SK-N-SH (cell line): Measurements from ENCODE around the gene FRYL. TPM values are rescaled to one million over a fixed set of nuclear protein-coding genes. Genes with fewer than 3 reads are reported as not detected.
"Not testable (repeated sequence)": the region's sequence is repeated elsewhere in the genome, so short reads cannot be mapped to it uniquely, and the experiment has no call there.

Source experiments
- CTCF ChIA-PET: fragments of 300-600, 350-600 bp; formaldehyde crosslinking; extraction: SDS; loops from one replicate; lab custom pipeline; 2021; lab: Yijun Ruan, JAX
- POLR2A ChIA-PET: fragments of 350-600 bp; sonication (Branson Sonifier 250); formaldehyde crosslinking; extraction: SDS; loops from one replicate; lab custom pipeline; 2020; ENCODE audit warnings: antibody characterized with exemption, inconsistent platforms; lab: Yijun Ruan, JAX
- DNase-seq: peaks from one replicate; pipeline ENCODE4 v3.0.0; 2012
- H2AFZ ChIP-seq: fragments of 200-600 bp; sonication (generic); 2 replicates; pipeline ENCODE4 v1.8.1; 2016; ENCODE audit warnings: antibody characterized with exemption, mild to moderate bottlenecking, low read depth
- H3F3A ChIP-seq: fragments of 200-600 bp; sonication (generic); replicated peaks from 2 replicates; pipeline ENCODE3; 2016; ENCODE audit warnings: antibody characterized with exemption, mild to moderate bottlenecking; ENCODE audit not compliant: insufficient read depth
- H3K27ac ChIP-seq, 2 experiments: fragments of 200-500 bp in 1 of 2; fragments of 200-600 bp in 1 of 2; sonication (Bioruptor generic) in 1 of 2; sonication (generic), shearing (Covaris generic) in 1 of 2; 2 replicates each; pipeline versions ENCODE4 v1.5.1 to v1.6.1; 2014 to 2016; ENCODE audit warnings: low read depth in 2 of 2, inconsistent platforms in 1 of 2, low read length in 1 of 2, mild to moderate bottlenecking in 1 of 2, mixed read lengths in 1 of 2
- H3K27me3 ChIP-seq: fragments of 200-600 bp; sonication (generic), shearing (Covaris generic); 2 replicates; pipeline ENCODE4 v1.6.1; 2016; ENCODE audit warnings: mixed run types; ENCODE audit not compliant: insufficient read depth
- H3K36me3 ChIP-seq, 2 experiments: fragments of 200-500 bp in 1 of 2; fragments of 200-600 bp in 1 of 2; sonication (Bioruptor generic) in 1 of 2; sonication (generic) in 1 of 2; replicated peaks in 1 of 2; 2 replicates each; pipeline versions ENCODE3 to v1.5.1; 2014 to 2016; ENCODE audit warnings: low read length in 1 of 2, mild to moderate bottlenecking in 1 of 2; ENCODE audit not compliant: insufficient read depth in 2 of 2, control insufficient read depth in 1 of 2
- H3K4me1 ChIP-seq, 2 experiments: fragments of 200-500 bp in 1 of 2; fragments of 200-600 bp in 1 of 2; sonication (Bioruptor generic) in 1 of 2; sonication (generic), shearing (Covaris generic) in 1 of 2; 2 replicates each; pipeline versions ENCODE4 v1.5.1 to v1.6.1; 2014 to 2016; ENCODE audit warnings: low read depth in 1 of 2, low read length in 1 of 2, mixed run types in 1 of 2; ENCODE audit not compliant: insufficient read depth in 2 of 2, control insufficient read depth in 1 of 2
- H3K4me2 ChIP-seq: fragments of 200-600 bp; sonication (generic), shearing (Covaris generic); 2 replicates; pipeline ENCODE4 v1.6.1; 2017; ENCODE audit warnings: mixed run types
- H3K4me3 ChIP-seq, 2 experiments: fragments of 200-500 bp in 1 of 2; fragments of 200-600 bp in 1 of 2; sonication (Bioruptor generic) in 1 of 2; sonication (generic), shearing (Covaris generic) in 1 of 2; 2 replicates each; pipeline versions ENCODE4 v1.5.1 to v1.8.1; 2014 to 2016; ENCODE audit warnings: low read depth in 2 of 2, inconsistent platforms in 1 of 2, low read length in 1 of 2, mild to moderate bottlenecking in 1 of 2, mixed read lengths in 1 of 2, moderate library complexity in 1 of 2
- H3K79me2 ChIP-seq: fragments of 200-600 bp; sonication (generic); 2 replicates; pipeline ENCODE4 v1.8.1; 2017; ENCODE audit warnings: mild to moderate bottlenecking; ENCODE audit not compliant: insufficient read depth
- H3K9ac ChIP-seq: fragments of 200-600 bp; sonication (generic); 2 replicates; pipeline ENCODE4 v1.6.1; 2017; ENCODE audit warnings: mixed run types
- H3K9me2 ChIP-seq: fragments of 200-600 bp; sonication (generic); 2 replicates; pipeline ENCODE4 v1.6.1; 2017; ENCODE audit warnings: mixed run types
- H3K9me3 ChIP-seq: fragments of 200-600 bp; sonication (generic); 2 replicates; pipeline ENCODE4 v1.6.1; 2017; ENCODE audit warnings: mixed run types, mild to moderate bottlenecking, moderate library complexity
- H4K20me1 ChIP-seq: fragments of 200-600 bp; sonication (generic); 2 replicates; pipeline ENCODE4 v1.6.1; 2017; ENCODE audit warnings: mild to moderate bottlenecking, mixed run types; ENCODE audit not compliant: insufficient read depth
- EP300 ChIP-seq, 2 experiments: IDR thresholded peaks; 2 replicates each; pipeline versions ENCODE4 v1.4.0 to v1.6.1; 2012; ENCODE audit warnings: borderline replicate concordance in 1 of 2, low read depth in 1 of 2, low read length in 1 of 2
- EZH2phosphoT487 ChIP-seq: fragments of 200-600 bp; sonication (generic); IDR thresholded peaks from 2 replicates; pipeline ENCODE4 v1.6.1; 2017; ENCODE audit warnings: low read depth, mixed run types, mild to moderate bottlenecking, antibody characterized with exemption, moderate library complexity, borderline replicate concordance
- FOXM1 ChIP-seq: IDR thresholded peaks from 2 replicates; pipeline ENCODE4 v1.4.0; 2012; ENCODE audit warnings: low read depth, mild to moderate bottlenecking
- MXI1 ChIP-seq: IDR thresholded peaks from 2 replicates; pipeline ENCODE4 v1.6.1; 2012; ENCODE audit warnings: mild to moderate bottlenecking, low read depth, low read length, improper control_type of control experiment
- NFIC ChIP-seq: IDR thresholded peaks from 2 replicates; pipeline ENCODE4 v1.4.0; 2012; ENCODE audit warnings: borderline replicate concordance
- NRF1 ChIP-seq: IDR thresholded peaks from 2 replicates; pipeline ENCODE4 v1.6.1; 2012; ENCODE audit warnings: low read depth, mild to moderate bottlenecking, low read length
- RCOR1 ChIP-seq: fragments of 150-350 bp; IDR thresholded peaks from 2 replicates; pipeline ENCODE4 v1.6.1; 2017; ENCODE audit warnings: antibody characterized with exemption, low read length
- SIN3A ChIP-seq: IDR thresholded peaks from 2 replicates; pipeline ENCODE4 v1.6.1; 2012; ENCODE audit warnings: low read depth, mild to moderate bottlenecking, low read length, moderate library complexity, borderline replicate concordance
- WGBS: methylation state at CpG from one replicate; pipeline ENCODE4 v1.1.6; 2017; ENCODE audit warnings: low lambda C conversion rate; 5-methylcytosine and 5-hydroxymethylcytosine counted together
- polyA plus RNA-seq, 3 experiments: library from polyadenylated mRNA; depleted of rRNA; stranded (reverse); fragments of >200 nt; gene quantifications; 2 replicates each; pipeline ENCODE4 v1.2.3, GENCODE V29; 2012
- TF ChIP-seq, protein P1 (sequence below): IDR thresholded peaks from 2 replicates; pipeline ENCODE4 v1.4.0; 2012; ENCODE audit warnings: low read depth, borderline replicate concordance
- TF ChIP-seq, protein P2 (sequence below): IDR thresholded peaks from 2 replicates; pipeline ENCODE4 v1.4.0; 2012; ENCODE audit warnings: low read depth
- TF ChIP-seq, protein P3 (sequence below): fragments of 150-350 bp; IDR thresholded peaks from 2 replicates; pipeline ENCODE4 v1.6.1; 2017; ENCODE audit warnings: antibody characterized with exemption, low read length, low read depth, borderline replicate concordance

Gene FRYL
- polyA plus RNA-seq, 1 of the 3 experiments (the other 2 are of a cell fraction), result 8.2 TPM

DNA sequence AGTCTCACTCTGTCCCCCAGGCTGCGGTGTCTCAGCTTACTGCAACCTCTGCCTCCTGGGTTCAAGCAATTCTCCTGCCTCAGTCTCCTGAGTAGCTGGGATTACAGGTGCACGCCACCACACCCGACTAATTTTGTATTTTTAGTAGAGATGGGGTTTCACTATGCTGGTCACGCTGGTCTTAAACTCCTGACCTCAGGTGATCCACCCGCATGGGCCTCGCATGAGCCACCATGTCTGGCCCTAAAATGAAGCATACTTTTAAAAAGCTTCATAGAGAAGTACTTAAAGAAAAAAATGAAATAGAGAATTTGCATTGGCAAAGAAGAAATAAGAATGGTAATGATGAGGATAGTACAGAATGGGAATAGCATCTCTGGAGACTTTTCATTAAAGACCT is 82.6 kb downstream of the FRYL start:
- Histone ChIP-seq H3K4me1 (peaks cover 0 to 29% of the 10 kb centered on the region in 2 experiments; a peak in 3 of 4 replicates), H3K79me2 (peaks cover 86% of the 10 kb centered on the region), H3F3A (peaks cover 25% of the 10 kb centered on the region), H3K27ac (peak overlapping the region in 1 of 2 experiments; percentile 96; a peak in 2 of 4 replicates)
- H3K36me3 ChIP-seq, POLR2A ChIA-PET, H2AFZ ChIP-seq, H3K9me3 ChIP-seq, H3K9ac ChIP-seq, H3K27me3 ChIP-seq, H3K9me2 ChIP-seq, DNase-seq, H3K4me3 ChIP-seq, H3K4me2 ChIP-seq, H4K20me1 ChIP-seq: not testable (repeated sequence)
- CTCF ChIA-PET, result interaction anchor here (1.1 kb wide), 1 partner anchor 10 kb away, joined by 4 read pairs; no protein-coding TSS in a partner anchor
- WGBS, result 98% methylated on average over 6 of the region's 6 CpGs

GRCh38 chr4:48694824-48695223 is 85.3 kb downstream of the FRYL start:
- Histone ChIP-seq H3K79me2 (peaks cover 94% of the 10 kb centered on the region), H3K9me3 (no peaks in the 10 kb centered on the region), H3K4me3 (no peak overlapping the region), H4K20me1 (no peaks in the 10 kb centered on the region), H3K36me3 (no peaks in the 10 kb centered on the region), H3K9me2 (no peaks in the 10 kb centered on the region), H3K27me3 (no peaks in the 10 kb centered on the region), H3K4me1 (peaks cover 0 to 19% of the 10 kb centered on the region in 2 experiments; a peak in 3 of 4 replicates), H2AFZ (no peak overlapping the region), H3K9ac (no peak overlapping the region), H3K4me2 (no peak overlapping the region), H3F3A (peaks cover 17% of the 10 kb centered on the region), H3K27ac (no peak overlapping the region)
- ChIA-PET POLR2A (no interaction called here), CTCF (interaction anchor here (1.0 kb wide), 1 partner anchor 9 kb away, joined by 3 read pairs; no protein-coding TSS in a partner anchor)
- WGBS, result 70% methylated on average over 2 of the region's 2 CpGs
- TF ChIP-seq, protein P1, sequence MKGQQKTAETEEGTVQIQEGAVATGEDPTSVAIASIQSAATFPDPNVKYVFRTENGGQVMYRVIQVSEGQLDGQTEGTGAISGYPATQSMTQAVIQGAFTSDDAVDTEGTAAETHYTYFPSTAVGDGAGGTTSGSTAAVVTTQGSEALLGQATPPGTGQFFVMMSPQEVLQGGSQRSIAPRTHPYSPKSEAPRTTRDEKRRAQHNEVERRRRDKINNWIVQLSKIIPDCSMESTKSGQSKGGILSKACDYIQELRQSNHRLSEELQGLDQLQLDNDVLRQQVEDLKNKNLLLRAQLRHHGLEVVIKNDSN, result no peak
- TF ChIP-seq, protein P2, sequence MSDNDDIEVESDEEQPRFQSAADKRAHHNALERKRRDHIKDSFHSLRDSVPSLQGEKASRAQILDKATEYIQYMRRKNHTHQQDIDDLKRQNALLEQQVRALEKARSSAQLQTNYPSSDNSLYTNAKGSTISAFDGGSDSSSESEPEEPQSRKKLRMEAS, result no peak
- TF ChIP-seq, protein P3, sequence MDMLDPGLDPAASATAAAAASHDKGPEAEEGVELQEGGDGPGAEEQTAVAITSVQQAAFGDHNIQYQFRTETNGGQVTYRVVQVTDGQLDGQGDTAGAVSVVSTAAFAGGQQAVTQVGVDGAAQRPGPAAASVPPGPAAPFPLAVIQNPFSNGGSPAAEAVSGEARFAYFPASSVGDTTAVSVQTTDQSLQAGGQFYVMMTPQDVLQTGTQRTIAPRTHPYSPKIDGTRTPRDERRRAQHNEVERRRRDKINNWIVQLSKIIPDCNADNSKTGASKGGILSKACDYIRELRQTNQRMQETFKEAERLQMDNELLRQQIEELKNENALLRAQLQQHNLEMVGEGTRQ, result no peak
- no peak for TF ChIP-seq EP300 (IDR thresholded peaks at IDR 0.05; ENCODE audit: borderline replicate concordance in 1 of 2, low read depth in 1 of 2, low read length in 1 of 2)
- TF ChIP-seq SIN3A, result no peak
- TF ChIP-seq NFIC, result no peak
- TF ChIP-seq EZH2phosphoT487, result no peak
- TF ChIP-seq MXI1, result no peak
- no peak for TF ChIP-seq RCOR1
- no peak for TF ChIP-seq FOXM1
- no peak for TF ChIP-seq NRF1
- no peak for DNase-seq
